RKO (cell line): ENCODE data around the gene EPB41.
A peak's percentile ranks its signal among the peaks of the same experiment; 100 is the strongest.
"Not testable (repeated sequence)": the region's sequence is repeated elsewhere in the genome, so short reads cannot be mapped to it uniquely, and the experiment has no call there.

ENCODE experiments used
- DNase-seq: peaks from one replicate; pipeline ENCODE4 v3.0.0-alpha.2; 2016; ENCODE audit warnings: low spot score

The EPB41 gene

DNA sequence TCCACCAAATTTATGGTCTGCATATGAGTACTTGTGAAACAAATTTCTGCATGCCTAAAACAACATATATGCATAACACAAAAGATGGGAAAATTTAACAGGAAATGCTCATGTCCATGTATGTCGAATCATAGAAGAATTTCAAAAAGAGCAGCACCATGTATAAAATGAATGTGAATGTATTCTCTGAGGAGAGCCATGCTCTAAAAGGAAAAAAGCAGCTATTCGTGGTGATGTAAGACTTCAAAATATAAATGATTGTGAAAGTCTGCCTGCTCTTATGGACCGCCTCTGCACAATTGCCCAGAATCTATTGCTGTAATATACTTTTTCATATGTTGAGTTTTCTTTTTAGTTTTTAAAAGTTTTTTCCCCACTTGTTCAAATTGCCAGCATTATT is 66.8 kb downstream of the EPB41 start:
- DNase-seq: no peak

GRCh38 chr1:28982198-28982597 is 67.8 kb downstream of the EPB41 start:
- DNase-seq: no peak

- no peak for DNase-seq
Measured at GRCh38 chr1:28983091-28983490, 68.7 kb downstream of the EPB41 start.

GRCh38 chr1:28983509-28984310 is 69.3 kb downstream of the EPB41 start:
- no peak for DNase-seq

DNA sequence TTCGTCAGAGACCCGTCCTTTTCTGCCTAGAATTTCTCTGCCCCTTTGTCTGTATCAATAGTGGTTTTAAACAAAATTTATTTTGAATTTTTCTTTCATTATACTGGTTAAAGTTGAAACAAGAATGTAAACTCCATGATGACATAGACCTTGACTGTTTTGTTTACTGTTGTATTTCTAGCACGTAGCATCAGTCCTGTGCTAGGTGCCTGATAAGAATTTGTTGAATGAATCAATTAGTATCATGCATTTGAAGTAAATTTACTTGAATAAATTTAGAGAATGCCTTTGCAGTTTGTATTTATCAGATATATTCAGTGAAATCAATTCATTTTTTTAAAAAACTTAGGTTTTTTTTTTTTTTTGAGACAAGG is 69.9 kb downstream of the EPB41 start:
- DNase-seq: no peak

DNA sequence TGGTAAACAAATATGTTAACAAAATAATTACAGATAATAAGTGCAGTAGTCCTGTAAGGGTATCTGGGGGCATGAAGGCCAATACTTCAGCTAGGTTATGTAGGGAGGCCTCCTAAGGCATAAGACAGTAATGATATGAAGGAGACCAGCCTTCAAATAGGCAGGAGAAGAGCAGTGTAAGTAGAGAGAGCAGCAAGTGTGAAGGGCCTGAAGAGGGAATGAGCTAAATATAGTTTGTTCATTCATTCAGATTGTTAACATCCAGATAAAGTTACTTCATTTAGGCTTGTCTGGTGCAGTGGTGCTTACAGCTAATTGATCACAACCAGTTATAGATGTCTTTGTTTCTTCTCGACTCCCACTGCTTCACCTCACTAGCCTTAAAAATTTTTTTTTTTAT is 71.1 kb downstream of the EPB41 start:
- DNase-seq: no peak

DNA sequence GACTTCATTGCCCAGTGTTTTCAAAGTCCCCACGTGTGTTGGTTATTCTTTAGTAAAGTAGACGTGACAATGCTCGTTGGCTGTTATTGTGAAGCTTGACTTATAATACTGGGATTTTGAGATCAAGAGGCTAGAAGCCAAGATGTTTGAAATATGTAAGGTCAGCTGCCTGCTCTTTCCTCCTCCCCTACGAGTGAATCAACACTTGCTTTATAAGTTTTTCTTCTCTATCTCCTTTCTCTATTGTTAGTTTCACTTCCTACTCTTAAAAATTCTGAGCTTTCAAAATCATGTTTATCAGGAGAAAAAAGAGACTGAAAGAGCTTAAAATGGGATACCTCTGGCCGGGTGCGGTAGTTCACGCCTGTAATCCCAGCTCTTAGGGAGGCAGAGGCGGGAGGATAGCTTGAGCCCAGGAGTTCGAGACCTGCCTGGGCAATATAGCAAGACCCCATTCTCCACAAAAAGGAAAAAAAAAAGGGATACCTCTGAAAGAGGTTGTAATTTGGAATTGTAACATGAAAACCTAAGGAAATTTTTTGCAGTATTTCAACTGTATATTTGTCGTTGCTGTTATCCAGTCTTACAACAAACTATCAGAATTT is 72.0 kb downstream of the EPB41 start:
- DNase-seq: no peak

- DNase-seq: no peak
Measured at GRCh38 chr1:29002792-29003191, 88.4 kb downstream of the EPB41 start.

DNA sequence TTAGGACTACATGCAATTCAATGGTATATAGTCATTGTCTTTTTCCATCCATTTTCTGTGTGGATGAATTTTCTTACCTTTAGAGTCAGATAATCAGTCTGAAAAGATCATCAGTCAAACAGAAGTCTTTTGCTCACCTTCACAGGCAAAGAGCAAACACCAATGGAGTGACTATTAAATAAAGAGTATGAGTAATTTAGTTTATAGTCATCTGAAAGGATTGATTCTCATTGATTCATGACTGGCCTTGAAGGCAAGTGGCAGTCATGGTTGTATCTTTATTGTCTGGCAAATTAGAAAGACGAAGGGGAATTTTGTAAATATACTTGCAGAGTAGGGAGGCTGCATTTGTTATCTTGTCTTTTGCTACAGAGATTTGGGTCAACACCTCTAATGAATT is 89.9 kb downstream of the EPB41 start:
- DNase-seq: no peak

DNA sequence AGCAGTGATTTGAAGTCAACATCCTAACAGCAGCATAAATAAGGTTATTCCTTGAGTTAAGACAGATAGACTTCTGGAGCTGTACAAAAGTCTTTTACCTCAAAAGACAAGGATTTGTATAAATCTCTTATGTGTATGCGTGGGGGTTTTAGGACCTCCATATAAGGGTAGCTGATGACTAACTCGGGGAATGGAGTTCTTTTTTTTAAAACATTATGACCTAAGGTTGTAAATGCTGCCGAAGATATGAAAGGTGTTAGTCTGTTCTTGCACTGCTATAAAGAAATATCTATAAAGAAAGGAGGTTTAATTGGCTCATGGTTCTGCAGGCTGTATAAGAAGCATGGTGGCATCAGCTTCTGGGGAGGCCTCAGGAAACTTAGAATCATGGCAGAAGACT is 90.4 kb downstream of the EPB41 start:
- no peak for DNase-seq

DNA sequence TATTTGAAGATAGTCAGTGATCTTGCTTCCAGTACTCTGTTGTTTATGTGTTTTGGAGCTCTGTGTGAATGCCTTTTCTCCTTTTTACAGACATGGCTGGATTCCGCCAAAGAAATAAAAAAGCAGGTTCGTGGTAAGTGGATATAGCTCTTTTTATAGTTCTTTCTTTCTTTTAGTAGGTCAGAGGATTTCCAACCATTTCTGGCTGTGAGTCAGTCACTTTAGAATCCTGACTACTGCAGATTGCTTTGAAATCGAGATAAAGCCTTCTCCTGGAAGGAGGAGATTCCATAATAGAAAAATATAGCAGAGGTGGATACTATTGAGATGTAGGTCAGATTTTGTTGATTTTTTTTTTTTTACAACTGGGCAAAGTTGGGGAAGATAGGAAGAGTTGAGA is 97.4 kb downstream of the EPB41 start:
- no peak for DNase-seq

- no peak for DNase-seq
Measured at GRCh38 chr1:29017235-29017634, 102.9 kb downstream of the EPB41 start.

DNA sequence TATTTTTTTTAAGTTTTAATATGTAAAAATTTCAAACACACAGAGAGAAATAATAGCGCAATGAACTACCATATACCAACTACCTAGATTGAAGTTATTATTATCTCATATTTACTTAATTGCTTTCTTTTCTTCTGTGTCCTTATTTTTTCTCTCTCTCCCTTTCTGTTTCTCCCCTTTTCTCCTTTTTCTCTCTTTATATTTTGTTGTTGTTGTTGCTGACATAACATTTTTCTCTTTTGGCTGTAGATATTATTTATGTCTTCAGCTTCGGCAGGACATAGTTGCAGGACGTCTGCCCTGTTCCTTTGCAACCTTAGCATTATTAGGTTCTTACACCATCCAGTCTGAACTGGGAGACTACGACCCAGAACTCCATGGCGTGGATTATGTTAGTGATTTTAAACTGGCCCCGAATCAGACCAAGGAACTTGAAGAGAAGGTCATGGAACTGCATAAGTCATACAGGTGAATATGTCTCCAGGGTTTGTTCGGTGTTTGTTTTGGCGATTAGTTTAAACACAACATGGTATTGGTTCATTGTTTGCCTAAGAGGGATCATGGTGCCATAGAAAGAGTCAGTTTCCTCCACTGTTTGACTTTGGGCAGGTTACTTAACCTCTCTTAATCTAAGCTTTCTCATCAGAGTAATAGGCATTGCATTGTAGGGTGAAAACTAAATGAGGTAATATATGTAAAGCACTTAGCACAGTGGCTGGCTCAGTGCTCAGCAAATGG is 103.8 kb downstream of the EPB41 start:
- no peak for DNase-seq

DNA sequence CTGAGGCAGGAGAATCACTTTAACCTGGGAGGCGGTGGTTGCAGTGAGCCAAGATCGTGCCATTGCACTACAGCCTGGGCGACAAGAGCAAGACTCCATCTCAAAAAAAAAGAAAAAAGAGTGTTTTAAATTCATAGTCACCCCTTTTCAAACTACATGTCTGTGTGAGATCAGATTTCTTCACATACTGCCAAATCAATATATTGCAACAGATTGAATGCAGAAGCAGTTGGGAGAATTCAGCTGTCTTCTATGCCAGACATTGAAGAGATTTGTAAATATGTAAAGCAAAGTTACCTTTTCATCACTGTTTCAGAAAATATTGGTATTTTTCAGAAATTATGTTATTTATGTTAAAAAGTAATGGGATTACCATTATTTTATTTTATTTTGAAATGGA is 108.3 kb downstream of the EPB41 start:
- no peak for DNase-seq

DNA sequence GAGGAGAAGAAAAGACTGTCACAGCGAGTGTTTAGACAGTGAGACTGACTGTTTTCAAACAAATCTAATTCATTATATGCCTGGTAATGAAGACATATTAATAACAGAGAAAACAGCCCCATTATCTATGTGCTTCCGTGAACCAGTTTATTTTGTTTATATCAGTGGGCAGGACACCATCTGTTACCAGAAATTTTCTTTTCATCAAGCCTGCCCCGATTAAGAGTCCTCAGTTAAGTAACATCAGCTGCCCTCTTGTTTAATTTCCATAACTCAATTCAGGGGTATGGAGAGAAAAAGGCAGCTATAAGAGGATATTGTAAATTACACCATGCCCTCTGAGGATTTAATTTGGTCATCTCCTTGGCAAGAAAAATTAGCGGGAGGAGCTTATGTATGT is 115.3 kb downstream of the EPB41 start:
- DNase-seq: no peak

GRCh38 chr1:29032841-29033240 is 118.5 kb downstream of the EPB41 start:
- no peak for DNase-seq

DNA sequence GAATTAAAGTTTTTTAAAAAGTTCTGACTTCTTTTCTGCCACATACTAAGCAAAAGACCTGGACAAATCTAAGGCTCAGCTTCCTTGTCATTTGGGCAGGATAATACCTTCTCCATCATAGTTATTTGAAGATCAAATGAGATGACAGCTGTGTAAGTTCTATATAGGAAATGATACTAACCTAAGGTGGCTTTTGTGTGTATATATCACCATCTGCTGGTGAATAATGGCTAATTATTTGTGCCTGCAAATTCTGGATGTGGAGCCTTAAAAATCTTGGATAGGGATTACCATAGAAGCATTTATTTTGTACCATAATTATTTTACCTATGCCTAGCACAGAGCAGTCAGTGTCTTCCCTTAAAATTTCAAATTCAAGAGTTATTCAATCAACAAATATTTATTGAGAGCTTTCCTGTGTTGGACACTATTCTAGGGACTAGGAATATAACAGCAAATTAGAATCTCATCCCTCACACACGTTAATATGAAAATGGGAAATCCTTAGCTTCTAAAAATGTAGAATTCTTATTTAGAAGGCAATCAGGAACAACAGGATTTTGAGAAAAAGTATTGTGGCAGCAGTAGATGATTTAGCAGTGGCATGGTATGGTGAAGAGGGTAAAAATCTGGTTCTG is 119.6 kb downstream of the EPB41 start:
- DNase-seq: peak; percentile 69

GRCh38 chr1:29043274-29043965 is 129.1 kb downstream of the EPB41 start:
- DNase-seq: no peak

- no peak for DNase-seq
Measured at GRCh38 chr1:29044010-29044409, 129.6 kb downstream of the EPB41 start.

GRCh38 chr1:29045663-29046062 is 131.3 kb downstream of the EPB41 start:
- DNase-seq: not testable (repeated sequence)

GRCh38 chr1:29047142-29047541 is 132.8 kb downstream of the EPB41 start:
- DNase-seq: no peak

DNA sequence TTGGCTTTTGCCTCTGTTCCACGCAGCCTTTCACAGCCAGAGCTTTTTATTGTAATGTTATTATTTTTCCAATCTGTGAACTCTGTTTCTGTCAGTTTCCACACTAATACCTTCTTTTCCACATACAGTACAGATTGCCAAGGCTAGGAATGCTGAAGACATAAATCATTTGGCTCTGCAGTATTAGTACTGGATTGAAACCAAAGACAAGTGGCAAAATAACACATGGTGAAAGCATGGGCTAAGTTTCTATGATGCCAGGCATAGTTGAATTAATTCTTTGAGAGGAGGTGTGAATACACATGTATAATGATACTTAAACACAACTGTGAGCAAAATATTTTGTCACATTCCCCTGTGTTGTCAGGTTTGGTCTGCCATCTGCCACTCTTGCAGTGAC is 135.8 kb downstream of the EPB41 start:
- no peak for DNase-seq
